Stimulated activated CD4-positive, alpha-beta T cell treated with anti-CD3 and anti-CD28 coated beads, TNF-alpha, amount 100 ng/mL, for 48 hours (primary cell): ENCODE results near the gene B9D2.

Experiments used
- DNase-seq, 3 donors: peaks; one replicate each; pipeline ENCODE4 v3.0.0-alpha.2; 2020; ENCODE audit warnings: low read depth in 3 of 3

B9D2 gene

DNA sequence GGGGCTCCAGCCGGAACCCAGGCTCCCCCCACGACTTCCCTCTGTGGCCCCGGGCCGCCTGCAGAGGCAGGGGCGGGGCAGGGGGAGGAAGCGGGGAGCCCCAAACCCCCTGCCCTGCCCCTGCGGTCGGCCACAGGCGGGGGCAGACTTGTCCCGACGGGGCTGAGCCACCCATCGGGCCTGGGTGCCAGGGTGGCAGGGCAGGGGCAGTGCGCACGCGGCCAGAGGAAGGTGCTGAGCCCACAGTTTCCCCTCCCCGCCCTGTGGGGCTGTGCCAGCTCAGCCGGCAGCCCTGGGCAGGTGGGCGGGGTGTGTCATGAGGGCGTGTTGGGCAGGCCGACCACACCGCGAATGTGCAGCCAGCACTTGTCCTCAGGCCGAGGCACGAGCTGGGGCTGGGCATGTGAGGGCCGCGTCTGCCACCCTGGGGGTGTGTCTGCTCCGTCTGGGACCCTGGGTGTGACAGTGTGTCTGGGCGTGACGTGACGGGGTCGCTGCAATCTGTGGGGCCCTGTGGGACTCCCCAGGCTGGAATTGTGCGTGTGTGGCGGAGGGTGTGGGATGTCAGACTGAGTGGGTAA lies 36.3 kb downstream of the B9D2 start:
- peak; percentile 53 to 83 (median 80) for DNase-seq

- no peak for DNase-seq
Observed at GRCh38 chr19:41327076-41327575, 36.8 kb downstream of the B9D2 start.

- DNase-seq: no peak
Observed at GRCh38 chr19:41325947-41326706, 37.8 kb downstream of the B9D2 start.

GRCh38 chr19:41325640-41325946 lies 38.4 kb downstream of the B9D2 start:
- DNase-seq: no peak

GRCh38 chr19:41324921-41325639 lies 38.9 kb downstream of the B9D2 start:
- DNase-seq: no peak

DNA sequence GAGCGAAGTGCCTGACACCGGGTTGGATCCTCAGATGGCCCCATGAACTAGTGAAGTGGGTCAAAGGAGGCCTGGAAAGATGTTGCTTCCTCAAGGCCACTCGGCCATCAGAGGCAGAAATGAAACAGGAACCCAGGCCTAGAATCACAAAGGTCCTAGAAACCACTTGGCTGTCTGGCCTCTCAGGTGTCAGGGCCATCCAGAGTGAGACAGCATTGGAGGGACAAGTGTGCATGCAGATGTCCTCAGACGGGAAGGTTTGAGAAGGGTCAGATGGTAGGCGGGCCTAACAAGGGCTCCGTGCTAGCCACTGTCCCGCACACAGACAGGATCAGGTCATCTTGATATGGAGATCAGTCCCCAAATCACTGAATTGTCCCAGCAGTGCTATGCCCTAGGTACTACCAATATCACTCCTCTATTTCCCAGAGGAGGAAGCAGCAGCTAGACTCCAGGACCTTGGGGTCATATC lies 39.7 kb downstream of the B9D2 start:
- DNase-seq: no peak

GRCh38 chr19:41323430-41324125 lies 40.4 kb downstream of the B9D2 start:
- DNase-seq: no peak

DNA sequence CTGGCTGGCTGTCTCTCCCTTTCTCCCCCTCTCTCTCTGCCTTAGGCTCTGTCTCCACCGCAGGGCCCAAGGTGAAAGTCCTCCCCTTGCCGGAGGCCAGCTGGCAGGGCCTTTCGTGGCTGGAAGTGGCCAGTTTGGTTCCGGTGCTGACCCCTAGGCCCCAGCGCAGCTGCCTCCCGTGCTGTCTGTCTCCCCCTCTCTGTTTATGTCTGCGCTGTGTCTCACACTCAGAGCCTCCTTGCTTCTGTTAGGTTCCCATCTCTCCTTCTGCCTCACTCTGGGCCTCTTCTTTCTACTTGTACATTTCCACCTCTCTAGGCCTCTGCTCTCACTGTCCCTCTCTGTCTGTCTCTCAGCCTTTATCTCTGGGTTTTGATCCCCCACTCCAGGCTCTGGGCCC lies 40.9 kb downstream of the B9D2 start:
- DNase-seq: no peak

- DNase-seq: no peak
Observed at GRCh38 chr19:41322451-41322850, 41.5 kb downstream of the B9D2 start.

DNA sequence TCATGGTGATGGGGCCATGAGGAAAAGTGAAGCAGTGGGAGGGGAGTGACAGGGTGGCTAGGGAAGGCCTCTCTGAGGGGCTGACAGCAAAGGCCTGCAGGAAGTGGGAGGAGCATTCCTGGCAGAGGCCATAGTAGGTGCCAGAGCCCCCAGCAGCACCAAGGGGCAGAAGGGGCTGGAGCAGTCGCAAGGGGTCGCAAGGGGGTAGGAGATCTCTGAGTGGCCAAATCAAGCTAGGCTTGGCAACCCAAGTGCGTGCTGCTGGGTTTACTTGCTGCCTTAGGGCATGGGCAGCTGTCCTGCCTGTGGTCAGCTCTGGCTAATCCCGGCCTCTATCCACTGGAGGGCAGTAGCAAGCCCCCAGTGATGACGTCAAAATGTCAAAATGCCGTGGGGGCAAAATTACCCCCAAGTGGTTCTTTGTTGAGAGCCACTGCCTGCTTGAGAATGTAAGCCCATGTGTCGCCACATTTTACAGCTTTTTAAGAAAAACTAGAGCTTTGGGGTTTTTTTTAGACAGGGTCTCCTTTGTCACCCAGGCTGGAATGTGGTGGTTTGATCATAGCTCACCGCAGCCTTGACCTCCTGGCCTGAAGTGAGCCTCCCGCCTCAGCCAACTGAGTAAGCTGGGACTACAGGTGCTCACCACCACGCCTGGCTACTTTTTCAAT lies 42.2 kb downstream of the B9D2 start:
- DNase-seq: no peak

DNA sequence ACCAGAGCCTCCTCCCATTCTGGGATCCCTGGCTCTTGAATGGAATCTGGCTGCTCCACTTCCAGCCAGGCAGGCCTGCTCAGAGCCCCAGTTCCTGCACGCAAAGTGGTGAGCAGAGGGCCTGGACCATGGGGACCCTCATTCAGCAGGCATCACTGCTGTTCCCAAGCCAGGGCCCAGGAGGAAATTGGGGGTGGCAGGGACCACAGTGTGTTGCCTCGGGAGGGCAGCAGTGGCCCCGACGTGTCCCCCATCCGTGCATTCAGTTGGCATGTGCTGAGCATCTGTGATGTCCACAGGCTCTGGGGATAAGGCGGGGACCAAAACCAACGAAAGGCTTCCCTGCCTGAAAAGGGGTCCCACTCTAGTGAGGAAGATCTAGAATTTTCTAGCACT lies 42.7 kb downstream of the B9D2 start:
- DNase-seq: no peak

DNA sequence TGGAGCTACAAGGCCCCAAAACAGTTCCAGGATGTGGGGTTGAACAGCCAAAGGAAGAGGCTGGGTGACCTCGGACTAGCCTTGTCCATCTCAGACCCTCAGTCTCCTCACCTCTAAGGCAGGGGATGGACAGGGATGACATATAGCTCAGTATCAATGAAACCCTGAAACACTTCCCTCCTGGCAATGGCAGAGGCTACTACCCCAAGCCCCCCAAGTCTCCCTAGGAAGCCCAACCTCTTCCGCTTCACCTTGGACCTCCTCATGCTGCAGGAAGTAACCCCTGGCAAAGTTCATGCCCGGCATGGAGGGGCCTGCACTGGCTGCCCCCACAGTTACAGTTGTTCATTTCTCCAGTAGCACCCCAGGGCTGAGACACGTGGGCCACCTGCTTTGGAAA lies 43.4 kb downstream of the B9D2 start:
- no peak for DNase-seq

DNA sequence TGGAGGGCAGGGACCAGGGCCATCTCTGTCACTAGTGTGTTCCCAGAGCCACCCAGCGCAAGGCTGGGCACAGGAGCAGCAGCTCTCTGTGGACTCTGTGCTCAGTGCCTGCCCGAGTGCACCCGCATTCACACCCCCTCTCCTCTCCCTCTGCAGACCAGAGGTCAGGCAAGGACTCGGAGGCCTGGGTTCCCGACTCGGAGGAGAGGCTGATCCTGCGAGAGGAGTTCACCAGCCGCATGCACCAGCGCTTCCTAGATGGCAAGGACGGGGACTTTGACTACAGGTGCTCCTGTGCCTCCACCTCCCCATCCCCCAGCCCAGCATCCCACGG lies 43.8 kb downstream of the B9D2 start:
- no peak for DNase-seq

GRCh38 chr19:41319500-41320184 lies 44.3 kb downstream of the B9D2 start:
- DNase-seq: no peak

- DNase-seq: no peak
Observed at GRCh38 chr19:41318696-41319499, 45.1 kb downstream of the B9D2 start.

DNA sequence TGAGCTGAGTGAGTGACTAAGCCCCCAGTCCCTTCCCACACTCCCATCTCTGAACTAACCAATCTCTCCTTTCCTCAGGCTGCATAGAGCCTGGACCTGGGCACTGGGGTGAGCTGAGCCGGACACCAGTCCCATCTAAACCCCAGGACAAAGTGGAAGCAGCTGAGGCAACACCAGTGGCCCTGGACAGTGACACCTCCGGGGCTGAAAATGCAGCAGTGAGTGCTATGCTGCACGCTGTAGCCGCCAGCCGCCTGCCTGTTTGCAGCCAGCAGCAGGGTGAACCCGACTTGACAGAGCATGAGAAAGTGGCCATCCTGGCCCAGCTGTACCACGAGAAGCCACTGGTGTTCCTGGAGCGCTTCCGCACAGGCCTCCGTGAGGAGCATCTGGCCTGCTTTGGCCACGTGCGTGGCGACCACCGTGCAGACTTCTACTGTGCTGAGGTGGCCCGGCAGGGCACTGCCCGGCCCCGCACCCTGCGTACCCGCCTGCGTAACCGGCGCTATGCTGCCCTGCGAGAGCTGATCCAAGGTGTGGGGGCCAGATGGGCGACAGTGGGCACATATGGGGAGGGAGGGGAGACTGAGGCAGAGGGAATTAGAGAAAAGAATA lies 47.5 kb downstream of the B9D2 start:
- no peak for DNase-seq

DNA sequence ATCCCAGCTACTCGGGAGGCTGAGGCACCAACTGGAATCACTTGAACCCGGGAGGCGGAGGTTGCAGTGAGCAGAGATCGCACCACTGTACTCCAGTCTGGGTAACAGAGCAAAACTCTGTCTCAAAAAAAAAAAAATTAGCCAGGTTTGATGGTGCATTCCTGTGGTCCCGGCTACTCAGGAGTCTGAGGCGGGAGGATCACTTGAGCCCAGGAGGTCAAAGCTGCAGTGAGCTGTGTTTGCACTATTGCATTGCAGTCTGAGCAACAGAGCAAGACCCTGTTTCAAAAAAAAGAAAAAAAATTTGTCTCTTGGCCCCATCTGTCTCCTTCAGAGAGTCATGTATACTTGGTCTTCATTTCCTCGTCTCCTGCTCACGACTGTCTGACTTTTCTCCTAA lies 52.3 kb downstream of the B9D2 start:
- no peak for DNase-seq

GRCh38 chr19:41311072-41311471 lies 52.9 kb downstream of the B9D2 start:
- no peak for DNase-seq

- peak; percentile 79 to 83 (median 81) for DNase-seq
Observed at GRCh38 chr19:41310033-41310831, 53.7 kb downstream of the B9D2 start, which contains the start of gene CCDC97. Gene CCDC97, plus strand, starts transcription at chr19:41310172. Its CDS starts 139 bp downstream, at chr19:41310311.
